HepG2 (cell line): ENCODE data around the gene TNS1. TPM values are rescaled to one million over a fixed set of nuclear protein-coding genes. Genes with fewer than 3 reads are reported as not detected.

Source experiments
- ARHGAP35 ChIP-seq: sonication (generic); formaldehyde crosslinking; IDR thresholded peaks from 2 replicates; pipeline ENCODE4 v1.9.0; 2022; ENCODE audit warnings: mild to moderate bottlenecking, inconsistent platforms, moderate library complexity, missing genetic modification reagents, borderline replicate concordance
- ARNT ChIP-seq: fragments of 450-650 bp; IDR thresholded peaks from 2 replicates; pipeline ENCODE4 v1.6.1; 2017
- ATM ChIP-seq: fragments of 450-650 bp; IDR thresholded peaks from 2 replicates; pipeline ENCODE4 v1.7.1; 2017; ENCODE audit warnings: mild to moderate bottlenecking, borderline replicate concordance
- CAMTA2 ChIP-seq: sonication (generic); formaldehyde crosslinking; IDR thresholded peaks from 2 replicates; pipeline ENCODE4 v1.4.0; 2020; ENCODE audit warnings: mild to moderate bottlenecking, missing genetic modification reagents, borderline replicate concordance
- EEA1 ChIP-seq: sonication (generic); formaldehyde crosslinking; IDR thresholded peaks from 2 replicates; pipeline ENCODE4 v1.5.1; 2020; ENCODE audit warnings: mild to moderate bottlenecking, missing genetic modification reagents, borderline replicate concordance
- ESRRA ChIP-seq: sonication (generic); formaldehyde crosslinking; IDR thresholded peaks from 2 replicates; pipeline ENCODE4 v1.5.1; 2020; ENCODE audit warnings: mild to moderate bottlenecking, low read depth, missing genetic modification reagents
- GTF2F1 ChIP-seq: fragments of 150-350 bp; IDR thresholded peaks from 2 replicates; pipeline ENCODE4 v1.6.1; 2014; ENCODE audit warnings: low read length
- HES4 ChIP-seq: sonication (generic); formaldehyde crosslinking; IDR thresholded peaks from 2 replicates; pipeline ENCODE4 v1.9.0; 2021; ENCODE audit warnings: mild to moderate bottlenecking, missing genetic modification reagents, borderline replicate concordance
- HNF4G ChIP-seq, 2 experiments: sonication (generic) in 1 of 2; formaldehyde crosslinking in 1 of 2; IDR thresholded peaks; 2 replicates each; pipeline versions ENCODE4 v1.4.0 to v1.6.1; 2011 to 2020; ENCODE audit warnings: borderline replicate concordance in 2 of 2, low read depth in 2 of 2, mild to moderate bottlenecking in 2 of 2, low read length in 1 of 2, missing genetic modification reagents in 1 of 2, moderate library complexity in 1 of 2
- IRX3 ChIP-seq: sonication (generic); formaldehyde crosslinking; IDR thresholded peaks from 2 replicates; pipeline ENCODE4 v1.8.1; 2023; ENCODE audit warnings: mild to moderate bottlenecking, low read depth, missing genetic modification reagents, borderline replicate concordance
- KDM4B ChIP-seq: sonication (generic); formaldehyde crosslinking; IDR thresholded peaks from 2 replicates; pipeline ENCODE4 v1.4.0; 2020; ENCODE audit warnings: missing genetic modification reagents
- MAFK ChIP-seq, 2 experiments: IDR thresholded peaks in 1 of 2; conservative IDR thresholded peaks in 1 of 2; 2 replicates each; pipeline ENCODE4 v1.6.1; 2011; ENCODE audit warnings: improper control_type of control experiment in 2 of 2, low read length in 2 of 2
- REPIN1 ChIP-seq: sonication (generic); formaldehyde crosslinking; IDR thresholded peaks from 2 replicates; pipeline ENCODE4 v1.8.0; 2022; ENCODE audit warnings: missing genetic modification reagents, low read depth, mild to moderate bottlenecking, borderline replicate concordance
- RERE ChIP-seq: IDR thresholded peaks from 2 replicates; pipeline ENCODE4 v1.6.1; 2016; ENCODE audit warnings: low read depth, missing genetic modification reagents, missing compliant biosample characterization
- REXO4 ChIP-seq: sonication (generic); formaldehyde crosslinking; IDR thresholded peaks from 2 replicates; pipeline ENCODE4 v1.8.0; 2022; ENCODE audit warnings: missing genetic modification reagents, mild to moderate bottlenecking, borderline replicate concordance
- THAP7 ChIP-seq: sonication (generic); formaldehyde crosslinking; IDR thresholded peaks from 2 replicates; pipeline ENCODE4 v1.8.1; 2023; ENCODE audit warnings: mild to moderate bottlenecking, missing genetic modification reagents
- ZBTB26 ChIP-seq: IDR thresholded peaks from 2 replicates; pipeline ENCODE4 v1.6.1; 2016; ENCODE audit warnings: missing compliant biosample characterization, missing genetic modification reagents, borderline replicate concordance
- ZFP41 ChIP-seq: sonication (generic); formaldehyde crosslinking; IDR thresholded peaks from 2 replicates; pipeline ENCODE4 v1.4.0; 2020; ENCODE audit warnings: mild to moderate bottlenecking, missing genetic modification reagents, borderline replicate concordance
- ZNF382 ChIP-seq: sonication (generic); formaldehyde crosslinking; IDR thresholded peaks from 2 replicates; pipeline ENCODE4 v1.5.0; 2020; ENCODE audit warnings: missing genetic modification reagents, mild to moderate bottlenecking, borderline replicate concordance
- ZNF468 ChIP-seq: sonication (generic); formaldehyde crosslinking; IDR thresholded peaks from 2 replicates; pipeline ENCODE4 v1.8.0; 2022; ENCODE audit warnings: mild to moderate bottlenecking, moderate library complexity, missing genetic modification reagents
- ZNF781 ChIP-seq: sonication (generic); formaldehyde crosslinking; IDR thresholded peaks from 2 replicates; pipeline ENCODE4 v1.5.1; 2020; ENCODE audit warnings: borderline replicate concordance, mild to moderate bottlenecking, missing genetic modification reagents; ENCODE audit errors: not compliant biosample characterization
- ZNF816 ChIP-seq: sonication (generic); formaldehyde crosslinking; IDR thresholded peaks from 2 replicates; pipeline ENCODE4 v1.8.0; 2022; ENCODE audit warnings: missing genetic modification reagents, mild to moderate bottlenecking, borderline replicate concordance
- polyA plus RNA-seq, 8 experiments: library from polyadenylated mRNA; depleted of rRNA in 3 of 8; stranded (reverse) in 7 of 8; unstranded in 1 of 8; fragments of >200 nt; fragmentation: Illumina TruSeq in 4 of 8; extraction: Trizol in 4 of 8; gene quantifications; 2 replicates each; pipeline versions ENCODE4 v1.2.1 to v1.2.3, GENCODE V29; 2011 to 2016; ENCODE audit warnings: low read depth in 4 of 8, missing spikeins in 1 of 8, mixed read lengths in 1 of 8; ENCODE audit not compliant: insufficient read depth in 1 of 8
- total RNA-seq, 5 experiments: library from RNA; depleted of rRNA; stranded (reverse); fragments of >200 nt; fragmentation: Illumina TruSeq; extraction: Trizol; gene quantifications; 2 replicates each; pipeline ENCODE4 v1.2.3, GENCODE V29; 2016; ENCODE audit warnings: low read depth in 1 of 5

TNS1 gene
- total and polyA plus RNA-seq, 2 of the 13 experiments (the other 11 are each of a cell fraction or from before 2014, with no cell fraction given): 1.9 to 118 TPM

GRCh38 chr2:217789736-217790181 lies 213.0 kb downstream of the TNS1 start (continued):
- TF ChIP-seq ZBTB26 (CRISPR knock-in tag): no peak
- no peak for TF ChIP-seq ZNF468
- TF ChIP-seq ESRRA (CRISPR knock-in tag): no peak
- no peak for TF ChIP-seq THAP7 (CRISPR knock-in tag)
- no peak for TF ChIP-seq RERE
- TF ChIP-seq ATM: no peak
- no peak for TF ChIP-seq CAMTA2 (CRISPR knock-in tag)
- TF ChIP-seq ZNF382 (CRISPR knock-in tag): no peak
- no peak for TF ChIP-seq REXO4
- no peak for TF ChIP-seq EEA1
- TF ChIP-seq IRX3 (CRISPR knock-in tag): 0 out of 2 replicates have a peak, but pooled peaks have one; percentile 30
- TF ChIP-seq GTF2F1: no peak
- TF ChIP-seq HNF4G (IDR thresholded peaks at IDR 0.05; ENCODE audit: borderline replicate concordance, low read depth, low read length): no peak
- no peak for TF ChIP-seq HNF4G (CRISPR knock-in tag; IDR thresholded peaks at IDR 0.05; ENCODE audit: borderline replicate concordance, low read depth)
- TF ChIP-seq ARHGAP35 (CRISPR knock-in tag): no peak
- TF ChIP-seq ARNT: no peak
- TF ChIP-seq KDM4B (CRISPR knock-in tag): no peak
- TF ChIP-seq HES4 (CRISPR knock-in tag): 0 out of 2 replicates have a peak, but pooled peaks have one; percentile 26
- peak; percentile 1; the same call in 1 of the 2 replicates for TF ChIP-seq ZFP41 (CRISPR knock-in tag)
- TF ChIP-seq REPIN1: 0 out of 2 replicates have a peak, but pooled peaks have one; percentile 1
- no peak for TF ChIP-seq MAFK (conservative IDR thresholded peaks at IDR 0.05 in 1 of 2, IDR thresholded peaks at IDR 0.05 in 1 of 2; ENCODE audit: low read length in 2 of 2)
- TF ChIP-seq ZNF816 (CRISPR knock-in tag): peak; percentile 66; the same call in 1 of the 2 replicates
- TF ChIP-seq ZNF781 (CRISPR knock-in tag): no peak
